PC-9 (cell line): ENCODE measurements around the gene AATF. TPM values are rescaled to one million over a fixed set of nuclear protein-coding genes. Genes with fewer than 3 reads are reported as not detected.

Experiments
- BruUV-seq: library from RNA; stranded (reverse); fragments of 400-500 nt; replicated peaks from 2 replicates; lab custom pipeline; 2021; lab: Mats Ljungman, UMichigan
- CTCF ChIA-PET: fragments of 300-600 bp; sonication (Branson Sonifier 250); formaldehyde crosslinking; loops from one replicate; lab custom pipeline; 2022; ENCODE audit warnings: antibody characterized with exemption; lab: Charles Lee
- POLR2A ChIA-PET: fragments of 300-600 bp; sonication (Branson Sonifier 250); formaldehyde crosslinking; loops from one replicate; lab custom pipeline; 2022; ENCODE audit warnings: antibody characterized with exemption; ENCODE audit not compliant: unreplicated experiment; lab: Charles Lee
- DNase-seq, 2 experiments: peaks; one replicate each; pipeline versions ENCODE4 v3.0.0 to v3.0.0-alpha.2; 2015 to 2022; ENCODE audit warnings: mixed read lengths in 1 of 2
- H2AFZ ChIP-seq: fragments of 200-600 bp; sonication (generic); 2 replicates; pipeline ENCODE4 v1.8.1; 2017; ENCODE audit warnings: antibody characterized with exemption
- H3F3A ChIP-seq: fragments of 200-600 bp; sonication (generic); 2 replicates; pipeline ENCODE4 v1.8.1; 2017; ENCODE audit warnings: antibody characterized with exemption, mild to moderate bottlenecking, low read depth; ENCODE audit not compliant: insufficient read depth
- H3K27ac ChIP-seq: fragments of 200-600 bp; sonication (generic); 2 replicates; pipeline ENCODE4 v1.6.1; 2016; ENCODE audit warnings: mixed run types
- H3K27me3 ChIP-seq: fragments of 200-600 bp; sonication (generic); 2 replicates; pipeline ENCODE4 v1.6.1; 2016; ENCODE audit warnings: low read depth, mixed run types; ENCODE audit not compliant: insufficient read depth
- H3K36me3 ChIP-seq: fragments of 200-600 bp; sonication (generic); 2 replicates; pipeline ENCODE4 v1.6.1; 2016; ENCODE audit warnings: low read depth, mixed run types
- H3K4me1 ChIP-seq: fragments of 200-600 bp; sonication (generic); replicated peaks from 2 replicates; pipeline ENCODE4 v1.6.1; 2016; ENCODE audit warnings: mixed run types; ENCODE audit not compliant: insufficient read depth
- H3K4me2 ChIP-seq: fragments of 200-600 bp; sonication (generic); 2 replicates; pipeline ENCODE4 v1.6.1; 2017; ENCODE audit warnings: mixed run types
- H3K4me3 ChIP-seq: fragments of 200-600 bp; sonication (generic); 2 replicates; pipeline ENCODE4 v1.6.1; 2016; ENCODE audit warnings: mixed run types
- H3K79me2 ChIP-seq: fragments of 200-600 bp; sonication (generic); 2 replicates; pipeline ENCODE4 v1.6.1; 2017; ENCODE audit warnings: low read depth, mixed run types
- H3K9me2 ChIP-seq: fragments of 200-600 bp; sonication (generic); 2 replicates; pipeline ENCODE4 v1.8.1; 2017; ENCODE audit warnings: mild to moderate bottlenecking; ENCODE audit not compliant: insufficient read depth
- H3K9me3 ChIP-seq: fragments of 200-600 bp; sonication (generic); 2 replicates; pipeline ENCODE4 v1.8.1; 2016; ENCODE audit warnings: low read depth; ENCODE audit not compliant: insufficient read depth
- H4K20me1 ChIP-seq: fragments of 200-600 bp; sonication (generic); 2 replicates; pipeline ENCODE4 v1.8.1; 2017; ENCODE audit not compliant: insufficient read depth
- CTCF ChIP-seq: fragments of 200-600 bp; sonication (generic); conservative IDR thresholded peaks from 2 replicates; pipeline ENCODE4 v1.6.1; 2017; ENCODE audit warnings: mixed run types, antibody characterized with exemption, mild to moderate bottlenecking, moderate library complexity
- EZH2 ChIP-seq: fragments of 200-600 bp; sonication (generic); IDR thresholded peaks from 2 replicates; pipeline ENCODE4 v1.8.0; 2017; ENCODE audit warnings: antibody characterized with exemption, low read depth
- intact Hi-C: fragments of 100-400 bp; cut with micrococcal nuclease; formaldehyde crosslinking; loops from one replicate; pipeline ENCODE4 v1.10.0; 2022; ENCODE audit not compliant: unreplicated experiment
- total RNA-seq: library from RNA; stranded (reverse); gene quantifications from 2 replicates; pipeline ENCODE4 v1.2.3, GENCODE V29; 2021

The AATF gene
- total RNA-seq, 1 experiment from 2014 or later = 71.4 TPM

GRCh38 chr17:37092701-37093100 is 143.9 kb downstream of the AATF start:
- H3K36me3 ChIP-seq = peaks cover 24% of the 10 kb centered on the region

GRCh38 chr17:37094391-37094790 is 145.6 kb downstream of the AATF start:
- Histone ChIP-seq H4K20me1 (peaks cover 28% of the 10 kb centered on the region), H3K79me2 (no peaks in the 10 kb centered on the region), H3K36me3 (peaks cover 24% of the 10 kb centered on the region), H3K27me3 (no peaks in the 10 kb centered on the region), H2AFZ (no peak overlapping the region), H3K4me1 (no peaks in the 10 kb centered on the region), H3K4me2 (no peak overlapping the region), H3K27ac (no peak overlapping the region), H3K9me3 (no peaks in the 10 kb centered on the region), H3K9me2 (no peaks in the 10 kb centered on the region), H3K4me3 (no peak overlapping the region), H3F3A (peaks cover 11% of the 10 kb centered on the region; the same call in 1 of the 2 replicates)
- TF ChIP-seq CTCF (no peak), EZH2 (no peak)
- no peak for DNase-seq
- POLR2A ChIA-PET = interaction anchor here (0.5 kb wide), 1 partner anchor 26 kb away, joined by 3 read pairs; no protein-coding TSS in a partner anchor
- CTCF ChIA-PET = interaction anchor here (0.7 kb wide), 1 partner anchor 19 kb away, joined by 4 read pairs; no protein-coding TSS in a partner anchor
- intact Hi-C loops = no loop called here
- no TSS peak for BruUV-seq

More at GRCh38 chr17:37092701-37093100, 143.9 kb downstream of the AATF start:
- Histone ChIP-seq H3K27ac (no peak overlapping the region), H3F3A (peaks cover 16% of the 10 kb centered on the region; the same call in 1 of the 2 replicates), H3K4me1 (peaks cover 11% of the 10 kb centered on the region), H4K20me1 (peaks cover 24% of the 10 kb centered on the region), H2AFZ (no peak overlapping the region), H3K27me3 (no peaks in the 10 kb centered on the region), H3K9me2 (no peaks in the 10 kb centered on the region), H3K9me3 (no peaks in the 10 kb centered on the region), H3K4me2 (no peak overlapping the region), H3K4me3 (no peak overlapping the region), H3K79me2 (no peaks in the 10 kb centered on the region)
- intact Hi-C loops = no loop called here
- ChIA-PET CTCF (no interaction called here), POLR2A (no interaction called here)
- TF ChIP-seq CTCF = no peak
- TF ChIP-seq EZH2 = no peak
- no peak for DNase-seq
- no TSS peak for BruUV-seq

- no peak for DNase-seq
- H3K4me2 ChIP-seq = no peak overlapping the region
- peaks cover 24% of the 10 kb centered on the region for H3K36me3 ChIP-seq
- intact Hi-C loops = no loop called here
- H3F3A ChIP-seq = peaks cover 18% of the 10 kb centered on the region; the same call in 1 of the 2 replicates
- no TSS peak for BruUV-seq
- TF ChIP-seq EZH2 (no peak), CTCF (no peak)
- H4K20me1 ChIP-seq = peaks cover 28% of the 10 kb centered on the region
- ChIA-PET CTCF (no interaction called here), POLR2A (no interaction called here)
- no peak overlapping the region for H2AFZ ChIP-seq
- H3K9me2 ChIP-seq = no peaks in the 10 kb centered on the region
- no peak overlapping the region for H3K27ac ChIP-seq
- no peaks in the 10 kb centered on the region for H3K27me3 ChIP-seq
- no peaks in the 10 kb centered on the region for H3K79me2 ChIP-seq
- H3K4me1 ChIP-seq = no peaks in the 10 kb centered on the region
- H3K9me3 ChIP-seq = no peaks in the 10 kb centered on the region
- H3K4me3 ChIP-seq = no peak overlapping the region
Measured at GRCh38 chr17:37096071-37096470, 147.3 kb downstream of the AATF start.
